HEK293 (cell line): ENCODE measurements around the gene RCAN2.

ENCODE experiments used
- CTCF ChIA-PET: fragments of 350-600 bp; formaldehyde crosslinking; extraction: SDS; loops from one replicate; lab custom pipeline; 2021; ENCODE audit warnings: antibody characterized with exemption; lab: Yijun Ruan, JAX
- POLR2A ChIA-PET: fragments of 300-600 bp; formaldehyde crosslinking; extraction: SDS; loops from one replicate; lab custom pipeline; 2020; ENCODE audit warnings: antibody characterized with exemption, inconsistent platforms; lab: Yijun Ruan, JAX
- H3K27ac ChIP-seq: fragments of 200-500 bp; sonication (Bioruptor generic); 2 replicates; pipeline ENCODE4 v1.5.1; 2014; ENCODE audit warnings: low read depth, low read length, control low read depth, inconsistent platforms; ENCODE audit errors: extremely low read depth
- H3K36me3 ChIP-seq, 2 experiments: fragments of 200-500 bp in 1 of 2; sonication (Bioruptor generic) in 1 of 2; 1 replicate in 1 of 2; 2 replicates in 1 of 2; pipeline ENCODE4 v1.5.1; 2014 to 2017; ENCODE audit warnings: inconsistent platforms in 2 of 2, low read length in 2 of 2; ENCODE audit not compliant: control insufficient read depth in 2 of 2, insufficient read depth in 1 of 2
- H3K4me1 ChIP-seq: fragments of 200-500 bp; sonication (Bioruptor generic); 2 replicates; pipeline ENCODE4 v1.5.1; 2014; ENCODE audit warnings: mild to moderate bottlenecking, low read length, inconsistent platforms; ENCODE audit not compliant: control insufficient read depth, insufficient read depth
- H3K4me3 ChIP-seq: 2 replicates; pipeline ENCODE4 v1.5.1; 2011; ENCODE audit warnings: low read depth, mild to moderate bottlenecking, control low read depth, low read length, moderate library complexity
- H3K9me3 ChIP-seq: fragments of 200-500 bp; sonication (Bioruptor generic); 2 replicates; pipeline ENCODE4 v1.5.1; 2014; ENCODE audit warnings: low read depth, low read length, inconsistent platforms; ENCODE audit not compliant: control insufficient read depth, insufficient read depth
- BCL6B ChIP-seq: fragments of 450-650 bp; formaldehyde crosslinking; IDR thresholded peaks from 2 replicates; pipeline ENCODE4 v1.5.1; 2017; ENCODE audit warnings: missing biosample characterization, missing genetic modification characterization
- GFI1B ChIP-seq: fragments of 450-650 bp; formaldehyde crosslinking; IDR thresholded peaks from 2 replicates; pipeline ENCODE4 v1.5.1; 2016; ENCODE audit warnings: missing biosample characterization, missing genetic modification characterization
- KLF17 ChIP-seq: fragments of 450-650 bp; formaldehyde crosslinking; IDR thresholded peaks from 2 replicates; pipeline ENCODE4 v1.5.1; 2016; ENCODE audit warnings: missing biosample characterization, missing genetic modification characterization
- PRDM10 ChIP-seq: fragments of 450-650 bp; formaldehyde crosslinking; IDR thresholded peaks from 2 replicates; pipeline ENCODE4 v1.5.1; 2016; ENCODE audit warnings: missing biosample characterization, missing genetic modification characterization
- PRDM4 ChIP-seq: fragments of 450-650 bp; formaldehyde crosslinking; IDR thresholded peaks from 2 replicates; pipeline ENCODE4 v1.5.1; 2017; ENCODE audit warnings: missing biosample characterization, missing genetic modification characterization
- RBAK ChIP-seq: fragments of 450-650 bp; formaldehyde crosslinking; IDR thresholded peaks from 2 replicates; pipeline ENCODE4 v1.5.1; 2016; ENCODE audit warnings: missing biosample characterization, missing genetic modification characterization
- SCRT2 ChIP-seq: fragments of 450-650 bp; formaldehyde crosslinking; IDR thresholded peaks from 2 replicates; pipeline ENCODE4 v1.5.1; 2016; ENCODE audit warnings: missing biosample characterization, missing genetic modification characterization
- ZBTB17 ChIP-seq: fragments of 450-650 bp; formaldehyde crosslinking; IDR thresholded peaks from 2 replicates; pipeline ENCODE4 v1.5.1; 2016; ENCODE audit warnings: missing biosample characterization, missing genetic modification characterization
- ZBTB48 ChIP-seq: fragments of 450-650 bp; formaldehyde crosslinking; IDR thresholded peaks from 2 replicates; pipeline ENCODE4 v1.5.1; 2016; ENCODE audit warnings: missing biosample characterization, missing genetic modification characterization
- ZFP37 ChIP-seq: fragments of 450-650 bp; formaldehyde crosslinking; IDR thresholded peaks from 2 replicates; pipeline ENCODE4 v1.5.1; 2016; ENCODE audit warnings: missing biosample characterization, missing genetic modification characterization
- ZNF169 ChIP-seq: fragments of 450-650 bp; formaldehyde crosslinking; IDR thresholded peaks from 2 replicates; pipeline ENCODE4 v1.5.1; 2016; ENCODE audit warnings: missing biosample characterization, missing genetic modification characterization
- ZNF221 ChIP-seq: fragments of 450-650 bp; formaldehyde crosslinking; IDR thresholded peaks from 2 replicates; pipeline ENCODE4 v1.5.1; 2017; ENCODE audit warnings: missing biosample characterization, missing genetic modification characterization, borderline replicate concordance
- ZNF37A ChIP-seq: fragments of 450-650 bp; IDR thresholded peaks from 2 replicates; pipeline ENCODE4 v1.5.1; 2018; ENCODE audit warnings: missing biosample characterization, missing genetic modification characterization
- ZNF423 ChIP-seq: fragments of 450-650 bp; formaldehyde crosslinking; IDR thresholded peaks from 2 replicates; pipeline ENCODE4 v1.5.1; 2016; ENCODE audit warnings: missing biosample characterization, missing genetic modification characterization
- ZNF433 ChIP-seq: fragments of 450-650 bp; formaldehyde crosslinking; IDR thresholded peaks from 2 replicates; pipeline ENCODE4 v1.5.1; 2016; ENCODE audit warnings: missing biosample characterization, missing genetic modification characterization, low read depth
- ZNF548 ChIP-seq: fragments of 450-650 bp; formaldehyde crosslinking; IDR thresholded peaks from 2 replicates; pipeline ENCODE4 v1.5.1; 2016; ENCODE audit warnings: missing biosample characterization, missing genetic modification characterization
- ZNF560 ChIP-seq: fragments of 450-650 bp; formaldehyde crosslinking; IDR thresholded peaks from 2 replicates; pipeline ENCODE4 v1.5.1; 2017; ENCODE audit warnings: missing biosample characterization, missing genetic modification characterization, borderline replicate concordance
- ZNF621 ChIP-seq: fragments of 450-650 bp; formaldehyde crosslinking; IDR thresholded peaks from 2 replicates; pipeline ENCODE4 v1.5.1; 2017; ENCODE audit warnings: missing biosample characterization, missing genetic modification characterization
- ZNF704 ChIP-seq: fragments of 450-650 bp; formaldehyde crosslinking; IDR thresholded peaks from 2 replicates; pipeline ENCODE4 v1.5.1; 2016; ENCODE audit warnings: missing biosample characterization, missing genetic modification characterization
- ZNF785 ChIP-seq: fragments of 450-650 bp; formaldehyde crosslinking; IDR thresholded peaks from 2 replicates; pipeline ENCODE4 v1.5.1; 2016; ENCODE audit warnings: missing biosample characterization, missing genetic modification characterization
- ZSCAN4 ChIP-seq: fragments of 450-650 bp; formaldehyde crosslinking; IDR thresholded peaks from 2 replicates; pipeline ENCODE4 v1.5.1; 2017; ENCODE audit warnings: missing biosample characterization, missing genetic modification characterization
- ZSCAN5A ChIP-seq: fragments of 450-650 bp; formaldehyde crosslinking; IDR thresholded peaks from 2 replicates; pipeline ENCODE4 v1.5.1; 2016; ENCODE audit warnings: missing biosample characterization, missing genetic modification characterization

Gene RCAN2

GRCh38 chr6:46525583-46525982, 34.3 kb upstream of the RCAN2 start (continued):
- no peak for TF ChIP-seq PRDM4 (tag by site-specific recombination)
- no peak for TF ChIP-seq RBAK (tag by site-specific recombination)
- TF ChIP-seq ZNF785: no peak
- TF ChIP-seq, all 188 proteins: peak for 0

- CTCF ChIA-PET: interaction anchor here (1.4 kb wide), 1 partner anchor 9 kb away, joined by 3 read pairs; no protein-coding TSS in a partner anchor
- H3K36me3 ChIP-seq: no peaks in the 10 kb centered on the region
- POLR2A ChIA-PET: no interaction called here
- H3K4me1 ChIP-seq: no peaks in the 10 kb centered on the region
- no peak overlapping the region for H3K27ac ChIP-seq
- no peak for TF ChIP-seq ZNF548
- TF ChIP-seq ZBTB17 (tag by site-specific recombination): no peak
- TF ChIP-seq ZNF785: no peak
- no peak for TF ChIP-seq GFI1B (tag by site-specific recombination)
- no peak for TF ChIP-seq ZNF37A
- peak; percentile 27; the same call in 1 of the 2 replicates for TF ChIP-seq PRDM10 (tag by site-specific recombination)
- no peak for TF ChIP-seq SCRT2 (tag by site-specific recombination)
- no peaks in the 10 kb centered on the region for H3K9me3 ChIP-seq
- no peak overlapping the region for H3K4me3 ChIP-seq
Measured at GRCh38 chr6:46521464-46521971, 30.3 kb upstream of the RCAN2 start.

GRCh38 chr6:46517202-46517601, 26.0 kb upstream of the RCAN2 start:
- Histone ChIP-seq H3K4me1 (no peaks in the 10 kb centered on the region), H3K4me3 (no peak overlapping the region), H3K36me3 (no peaks in the 10 kb centered on the region), H3K27ac (no peak overlapping the region), H3K9me3 (no peaks in the 10 kb centered on the region)
- CTCF ChIA-PET: interaction anchor here (0.6 kb wide), 1 partner anchor 220 kb away, joined by 3 read pairs; no protein-coding TSS in a partner anchor
- POLR2A ChIA-PET: interaction anchor here (0.6 kb wide), 1 partner anchor 139 kb away, joined by 4 read pairs; no protein-coding TSS in a partner anchor
- TF ChIP-seq ZNF423: no peak
- TF ChIP-seq ZNF221 (tag by site-specific recombination): no peak
- no peak for TF ChIP-seq ZBTB48 (tag by site-specific recombination)
- TF ChIP-seq ZSCAN4 (tag by site-specific recombination): no peak
- TF ChIP-seq ZNF704 (tag by site-specific recombination): no peak
- TF ChIP-seq ZNF560 (tag by site-specific recombination): no peak
- no peak for TF ChIP-seq BCL6B (tag by site-specific recombination)
- no peak for TF ChIP-seq ZNF169 (tag by site-specific recombination)
- TF ChIP-seq ZSCAN5A (tag by site-specific recombination): no peak
- TF ChIP-seq ZFP37 (tag by site-specific recombination): no peak
- TF ChIP-seq ZNF433 (tag by site-specific recombination): no peak
- TF ChIP-seq ZNF621: no peak
- TF ChIP-seq KLF17: no peak
